ENCODE measurements around the gene PRDM15.
A peak's percentile ranks its signal among the peaks of the same experiment; 100 is the strongest.

Gene PRDM15

DNA sequence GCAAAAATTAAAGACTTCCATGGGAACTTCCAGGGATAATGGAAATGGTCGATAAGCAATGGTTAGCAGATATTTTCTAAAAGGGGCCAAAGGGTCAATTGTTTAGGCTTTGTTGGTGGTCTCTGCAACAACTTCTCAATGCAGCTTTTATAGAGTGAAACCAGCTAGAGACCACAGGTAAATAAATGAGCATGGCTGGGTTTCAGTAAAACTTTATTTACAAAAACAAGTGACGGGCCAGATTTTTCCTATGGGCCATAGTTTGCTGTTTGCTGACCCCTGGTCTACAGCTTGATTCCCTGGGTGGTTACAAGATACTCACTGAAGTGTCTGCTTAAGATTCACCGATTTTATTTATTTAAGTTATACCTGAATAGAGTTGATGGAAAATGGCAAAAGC lies 22.6 kb upstream of the PRDM15 start:
- Histone ChIP-seq H3K4me3 (ENCODE audit: low read length, poor library complexity, severe bottlenecking) (no peak overlapping the region), H3K4me2 (ENCODE audit: low read depth, low read length, poor library complexity, severe bottlenecking) (no peak overlapping the region), H3K27me3 (ENCODE audit: insufficient read depth, low read length, poor library complexity, severe bottlenecking) (no peaks in the 10 kb centered on the region), H3K9me2 (replicated peaks; ENCODE audit: low read depth, low read length) (no peaks in the 10 kb centered on the region), H3K79me2 (ENCODE audit: insufficient read depth, low read length) (peaks cover 23% of the 10 kb centered on the region), H3K36me3 (ENCODE audit: insufficient read depth, low read length) (no peaks in the 10 kb centered on the region), H3K4me1 (ENCODE audit: insufficient read depth, low read length, poor library complexity, severe bottlenecking) (peaks cover 74% of the 10 kb centered on the region), H4K20me1 (ENCODE audit: insufficient read depth, low read length, poor library complexity, severe bottlenecking) (no peaks in the 10 kb centered on the region), H3K9ac (ENCODE audit: low read depth, low read length, poor library complexity, severe bottlenecking) (no peak overlapping the region), H2AFZ (ENCODE audit: low read length) (no peak overlapping the region), H3F3A (ENCODE audit: low read depth) (peaks cover 14% of the 10 kb centered on the region), H3K9me3 (ENCODE audit: insufficient read depth, low read depth, low read length) (no peaks in the 10 kb centered on the region)
- TF ChIP-seq, protein P1, sequence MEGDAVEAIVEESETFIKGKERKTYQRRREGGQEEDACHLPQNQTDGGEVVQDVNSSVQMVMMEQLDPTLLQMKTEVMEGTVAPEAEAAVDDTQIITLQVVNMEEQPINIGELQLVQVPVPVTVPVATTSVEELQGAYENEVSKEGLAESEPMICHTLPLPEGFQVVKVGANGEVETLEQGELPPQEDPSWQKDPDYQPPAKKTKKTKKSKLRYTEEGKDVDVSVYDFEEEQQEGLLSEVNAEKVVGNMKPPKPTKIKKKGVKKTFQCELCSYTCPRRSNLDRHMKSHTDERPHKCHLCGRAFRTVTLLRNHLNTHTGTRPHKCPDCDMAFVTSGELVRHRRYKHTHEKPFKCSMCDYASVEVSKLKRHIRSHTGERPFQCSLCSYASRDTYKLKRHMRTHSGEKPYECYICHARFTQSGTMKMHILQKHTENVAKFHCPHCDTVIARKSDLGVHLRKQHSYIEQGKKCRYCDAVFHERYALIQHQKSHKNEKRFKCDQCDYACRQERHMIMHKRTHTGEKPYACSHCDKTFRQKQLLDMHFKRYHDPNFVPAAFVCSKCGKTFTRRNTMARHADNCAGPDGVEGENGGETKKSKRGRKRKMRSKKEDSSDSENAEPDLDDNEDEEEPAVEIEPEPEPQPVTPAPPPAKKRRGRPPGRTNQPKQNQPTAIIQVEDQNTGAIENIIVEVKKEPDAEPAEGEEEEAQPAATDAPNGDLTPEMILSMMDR (conservative IDR thresholded peaks at IDR 0.05; ENCODE audit: low read length) = no peak
- TF ChIP-seq EZH2phosphoT487 (IDR thresholded peaks at IDR 0.05; ENCODE audit: borderline replicate concordance) = no peak

DNA sequence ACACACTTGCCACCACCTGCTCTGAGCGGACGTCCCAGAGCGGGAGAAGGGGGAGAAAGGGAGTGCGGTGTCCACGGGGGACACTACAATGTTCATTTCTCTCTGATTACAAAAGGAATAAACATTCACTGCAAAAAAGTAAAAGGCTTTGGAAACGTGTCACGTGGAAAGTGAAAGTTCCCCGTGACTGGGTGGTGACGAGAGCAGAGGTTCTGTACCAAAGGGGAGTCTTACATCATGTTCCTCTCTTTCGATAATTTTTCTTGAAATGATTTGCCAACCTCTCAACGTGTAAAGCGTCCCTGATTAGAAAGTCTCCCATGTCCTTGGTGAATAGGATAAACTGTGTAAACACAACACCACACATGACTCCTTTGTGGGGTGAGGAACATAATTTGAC lies 22.0 kb upstream of the PRDM15 start:
- no peaks in the 10 kb centered on the region for H3K9me2 ChIP-seq (replicated peaks; ENCODE audit: low read depth, low read length)
- H3K4me3 ChIP-seq (ENCODE audit: low read length, poor library complexity, severe bottlenecking) = no peak overlapping the region
- no peak overlapping the region for H3K4me2 ChIP-seq (ENCODE audit: low read depth, low read length, poor library complexity, severe bottlenecking)
- no peak overlapping the region for H2AFZ ChIP-seq (ENCODE audit: low read length)
- H3K27me3 ChIP-seq (ENCODE audit: insufficient read depth, low read length, poor library complexity, severe bottlenecking) = no peaks in the 10 kb centered on the region
- no peaks in the 10 kb centered on the region for H4K20me1 ChIP-seq (ENCODE audit: insufficient read depth, low read length, poor library complexity, severe bottlenecking)
- H3K9me3 ChIP-seq (ENCODE audit: insufficient read depth, low read depth, low read length) = no peaks in the 10 kb centered on the region
- H3F3A ChIP-seq (ENCODE audit: low read depth) = peaks cover 16% of the 10 kb centered on the region
- no peaks in the 10 kb centered on the region for H3K36me3 ChIP-seq (ENCODE audit: insufficient read depth, low read length)
- H3K9ac ChIP-seq (ENCODE audit: low read depth, low read length, poor library complexity, severe bottlenecking) = peak overlapping the region; percentile 14
- peaks cover 30% of the 10 kb centered on the region for H3K79me2 ChIP-seq (ENCODE audit: insufficient read depth, low read length)
- TF ChIP-seq, protein P1 (conservative IDR thresholded peaks at IDR 0.05; ENCODE audit: low read length) = no peak
- TF ChIP-seq EZH2phosphoT487 (IDR thresholded peaks at IDR 0.05; ENCODE audit: borderline replicate concordance) = no peak
- H3K4me1 ChIP-seq (ENCODE audit: insufficient read depth, low read length, poor library complexity, severe bottlenecking) = peaks cover 81% of the 10 kb centered on the region

DNA sequence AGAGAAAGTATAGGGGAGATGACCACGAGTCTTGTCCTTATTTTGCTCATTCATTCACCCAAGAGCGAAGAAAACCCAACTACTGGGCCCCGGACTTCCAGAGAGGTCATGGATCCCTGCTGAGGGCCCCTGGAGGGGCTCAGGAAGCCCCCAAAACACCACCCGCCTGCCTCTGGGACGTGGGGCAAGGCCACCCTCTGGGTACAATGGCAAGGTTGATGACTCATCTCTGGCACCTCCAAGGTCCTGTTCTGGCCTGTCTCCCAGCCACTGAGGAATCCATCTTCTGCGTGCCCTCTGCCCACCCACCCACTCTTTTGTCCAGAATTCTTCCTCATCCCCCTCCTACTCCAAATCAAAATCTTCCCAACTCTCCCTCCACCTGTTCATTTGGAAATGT lies 21.3 kb upstream of the PRDM15 start:
- Histone ChIP-seq H3K4me2 (ENCODE audit: low read depth, low read length, poor library complexity, severe bottlenecking) (no peak overlapping the region), H3K4me3 (ENCODE audit: low read length, poor library complexity, severe bottlenecking) (no peak overlapping the region), H3K36me3 (ENCODE audit: insufficient read depth, low read length) (no peaks in the 10 kb centered on the region)

More for the DNA sequence above, 21.3 kb upstream of the PRDM15 start:
- no peaks in the 10 kb centered on the region for H4K20me1 ChIP-seq (ENCODE audit: insufficient read depth, low read length, poor library complexity, severe bottlenecking)
- peaks cover 87% of the 10 kb centered on the region for H3K4me1 ChIP-seq (ENCODE audit: insufficient read depth, low read length, poor library complexity, severe bottlenecking)
- no peaks in the 10 kb centered on the region for H3K9me3 ChIP-seq (ENCODE audit: insufficient read depth, low read depth, low read length)
- peak overlapping the region; percentile 95 for H3K9ac ChIP-seq (ENCODE audit: low read depth, low read length, poor library complexity, severe bottlenecking)
- H3K79me2 ChIP-seq (ENCODE audit: insufficient read depth, low read length) = peaks cover 32% of the 10 kb centered on the region
- TF ChIP-seq, protein P1 (conservative IDR thresholded peaks at IDR 0.05; ENCODE audit: low read length) = no peak
- TF ChIP-seq EZH2phosphoT487 (IDR thresholded peaks at IDR 0.05; ENCODE audit: borderline replicate concordance) = no peak
- H3K9me2 ChIP-seq (replicated peaks; ENCODE audit: low read depth, low read length) = no peaks in the 10 kb centered on the region
- H3K27me3 ChIP-seq (ENCODE audit: insufficient read depth, low read length, poor library complexity, severe bottlenecking) = no peaks in the 10 kb centered on the region
- no peak overlapping the region for H2AFZ ChIP-seq (ENCODE audit: low read length)
- peaks cover 21% of the 10 kb centered on the region for H3F3A ChIP-seq (ENCODE audit: low read depth)
